Ovary (tissue), 3 donors: ENCODE results near the gene ALOX12.

ENCODE experiments used
- CTCF ChIP-seq, 3 donors: fragments of 450-650 bp in 2 of 3; fragments of 200-600 bp in 1 of 3; IDR thresholded peaks; one replicate each; pipeline versions ENCODE4 v1.5.1 to v1.8.0; 2016 to 2022; ENCODE audit warnings: antibody characterized with exemption in 3 of 3, mild to moderate bottlenecking in 1 of 3
- EP300 ChIP-seq: sonication (generic); formaldehyde crosslinking; IDR thresholded peaks from one replicate; pipeline ENCODE4 v1.6.1; 2017; ENCODE audit warnings: antibody characterized with exemption
- POLR2A ChIP-seq: fragments of 450-650 bp; IDR thresholded peaks from one replicate; pipeline ENCODE4 v1.6.1; 2017; ENCODE audit warnings: antibody characterized with exemption, mild to moderate bottlenecking, moderate library complexity
- donor health status: DM: no; HTN: no; CAD: no.

GRCh38 chr17:7043497-7044198 is 47.8 kb downstream of the ALOX12 start, which contains the start of gene SLC16A11:
- TF ChIP-seq CTCF (IDR thresholded peaks at IDR 0.05) (no peak), POLR2A (no peak), EP300 (no peak)
